Osteoblast (primary cell): ENCODE data around the gene KRT79. TPM values are rescaled to one million over a fixed set of nuclear protein-coding genes. Genes with fewer than 3 reads are reported as not detected.

Source experiments
- DNase-seq: peaks from one replicate; pipeline ENCODE4 v3.0.0; 2011; ENCODE audit warnings: low spot score, mixed read lengths; ENCODE audit not compliant: insufficient read length; ENCODE audit errors: missing footprints
- H2AFZ ChIP-seq: 2 replicates; pipeline ENCODE4 v1.6.0; 2011; ENCODE audit warnings: mild to moderate bottlenecking, low read length
- H3K27ac ChIP-seq: 2 replicates; pipeline ENCODE4 v1.5.1; 2011; ENCODE audit warnings: mild to moderate bottlenecking, low read depth, low read length, moderate library complexity
- H3K27me3 ChIP-seq: 2 replicates; pipeline ENCODE4 v1.6.0; 2012; ENCODE audit warnings: mild to moderate bottlenecking, control low read depth, inconsistent platforms, low read length, moderate library complexity; ENCODE audit not compliant: insufficient read depth
- H3K36me3 ChIP-seq: 2 replicates; pipeline ENCODE4 v1.5.1; 2011; ENCODE audit warnings: mild to moderate bottlenecking, low read length, control low read depth, moderate library complexity; ENCODE audit not compliant: insufficient read depth
- H3K4me1 ChIP-seq: 2 replicates; pipeline ENCODE4 v1.5.1; 2011; ENCODE audit warnings: mild to moderate bottlenecking, low read length, control low read depth, moderate library complexity; ENCODE audit not compliant: insufficient read depth
- H3K4me2 ChIP-seq: 2 replicates; pipeline ENCODE4 v1.6.0; 2011; ENCODE audit warnings: mild to moderate bottlenecking, low read length; ENCODE audit not compliant: insufficient read depth
- H3K4me3 ChIP-seq: fragments of 200-600 bp; sonication (generic); 3 replicates; pipeline ENCODE4 v1.5.1; 2012; ENCODE audit warnings: mild to moderate bottlenecking, low read length, inconsistent platforms; ENCODE audit not compliant: insufficient read depth
- H3K79me2 ChIP-seq: 2 replicates; pipeline ENCODE4 v1.6.0; 2012; ENCODE audit warnings: mild to moderate bottlenecking, low read length, control low read depth, inconsistent platforms; ENCODE audit not compliant: insufficient read depth
- H3K9me3 ChIP-seq: 2 replicates; pipeline ENCODE4 v1.5.1; 2011; ENCODE audit warnings: low read depth, low read length, control low read depth
- H4K20me1 ChIP-seq: 2 replicates; pipeline ENCODE4 v1.6.0; 2012; ENCODE audit warnings: mild to moderate bottlenecking, low read length, control low read depth; ENCODE audit not compliant: insufficient read depth
- CTCF ChIP-seq: IDR thresholded peaks from 2 replicates; pipeline ENCODE4 v1.5.1; 2011; ENCODE audit warnings: mild to moderate bottlenecking, low read depth, low read length, moderate library complexity; ENCODE audit errors: extremely low read depth
- total RNA-seq: library from RNA; depleted of rRNA; stranded (reverse); fragments of >200 nt; gene quantifications from 2 replicates; pipeline ENCODE4 v1.2.3, GENCODE V29; 2012

KRT79 gene
- total RNA-seq, 1 donor = not detected

- Histone ChIP-seq H3K36me3 (no peaks in the 10 kb centered on the region), H3K27ac (peak overlapping the region; percentile 11), H3K27me3 (no peaks in the 10 kb centered on the region), H3K9me3 (no peaks in the 10 kb centered on the region), H3K4me2 (no peak overlapping the region), H3K79me2 (no peaks in the 10 kb centered on the region), H3K4me3 (no peak overlapping the region), H4K20me1 (no peaks in the 10 kb centered on the region), H2AFZ (no peak overlapping the region), H3K4me1 (peaks cover 11% of the 10 kb centered on the region)
- no peak for DNase-seq
- no peak for TF ChIP-seq CTCF
Measured at GRCh38 chr12:52798671-52799504, 35.2 kb downstream of the KRT79 start.

- TF ChIP-seq CTCF = no peak
- Histone ChIP-seq H3K27me3 (no peaks in the 10 kb centered on the region), H2AFZ (no peak overlapping the region), H3K27ac (peak overlapping the region; percentile 11), H3K79me2 (no peaks in the 10 kb centered on the region), H3K4me1 (peaks cover 11% of the 10 kb centered on the region), H3K36me3 (no peaks in the 10 kb centered on the region), H3K4me2 (no peak overlapping the region), H4K20me1 (no peaks in the 10 kb centered on the region), H3K4me3 (no peak overlapping the region), H3K9me3 (no peaks in the 10 kb centered on the region)
- peak; percentile 87 for DNase-seq
Measured at GRCh38 chr12:52798003-52798670, 36.0 kb downstream of the KRT79 start.

DNA sequence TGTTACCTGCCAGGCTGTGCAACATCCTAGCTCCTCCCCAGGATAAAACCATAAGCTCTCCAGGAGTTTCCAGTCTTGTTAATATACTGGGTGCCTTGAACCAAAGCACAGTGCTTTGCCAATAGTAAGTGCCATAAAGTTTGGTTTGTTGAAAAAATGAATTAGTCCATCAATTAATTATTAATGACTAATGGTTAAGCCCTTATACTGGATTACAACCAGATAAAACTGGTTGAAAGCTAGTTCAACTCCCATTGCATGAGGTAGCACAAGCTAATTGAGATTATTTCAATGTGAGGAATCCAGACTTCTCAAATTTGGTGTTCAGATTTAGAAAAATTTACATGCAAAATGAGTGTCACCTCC, 36.6 kb downstream of the KRT79 start:
- Histone ChIP-seq H3K9me3 (no peaks in the 10 kb centered on the region), H3K4me3 (no peak overlapping the region), H3K36me3 (no peaks in the 10 kb centered on the region), H3K4me1 (peaks cover 11% of the 10 kb centered on the region), H3K79me2 (no peaks in the 10 kb centered on the region), H3K27ac (no peak overlapping the region), H3K4me2 (no peak overlapping the region), H2AFZ (no peak overlapping the region), H3K27me3 (peaks cover 5% of the 10 kb centered on the region), H4K20me1 (no peaks in the 10 kb centered on the region)
- no peak for DNase-seq
- no peak for TF ChIP-seq CTCF

- Histone ChIP-seq H3K36me3 (no peaks in the 10 kb centered on the region), H3K4me3 (no peak overlapping the region), H3K27ac (no peak overlapping the region), H4K20me1 (no peaks in the 10 kb centered on the region), H3K27me3 (peaks cover 9% of the 10 kb centered on the region), H3K79me2 (no peaks in the 10 kb centered on the region), H3K4me2 (no peak overlapping the region), H2AFZ (no peak overlapping the region), H3K9me3 (no peaks in the 10 kb centered on the region), H3K4me1 (peaks cover 11% of the 10 kb centered on the region)
- TF ChIP-seq CTCF = no peak
- no peak for DNase-seq
Measured at GRCh38 chr12:52796839-52797528, 37.1 kb downstream of the KRT79 start.
